Suprapubic skin (tissue), 4 donors: Measurements from ENCODE around the gene DMXL1.

Source experiments
- CTCF ChIP-seq, 2 donors: fragments of 200-600 bp in 1 of 2; fragments of 450-650 bp in 1 of 2; sonication (generic) in 1 of 2; IDR thresholded peaks; one replicate each; pipeline ENCODE4 v1.5.1; 2016 to 2019; ENCODE audit warnings: antibody characterized with exemption in 2 of 2, mild to moderate bottlenecking in 1 of 2, moderate library complexity in 1 of 2
- EP300 ChIP-seq: sonication (generic); formaldehyde crosslinking; IDR thresholded peaks from one replicate; pipeline ENCODE4 v1.6.1; 2017; ENCODE audit warnings: antibody characterized with exemption
- POLR2A ChIP-seq, 2 donors: fragments of 450-650 bp; IDR thresholded peaks; one replicate each; pipeline ENCODE4 v1.6.1; 2017; ENCODE audit warnings: antibody characterized with exemption in 2 of 2, mild to moderate bottlenecking in 2 of 2, moderate library complexity in 2 of 2
- POLR2AphosphoS5 ChIP-seq, 3 donors: sonication (generic); formaldehyde crosslinking; IDR thresholded peaks; one replicate each; pipeline ENCODE4 v1.6.1; 2017; ENCODE audit warnings: antibody characterized with exemption in 3 of 3

DNA sequence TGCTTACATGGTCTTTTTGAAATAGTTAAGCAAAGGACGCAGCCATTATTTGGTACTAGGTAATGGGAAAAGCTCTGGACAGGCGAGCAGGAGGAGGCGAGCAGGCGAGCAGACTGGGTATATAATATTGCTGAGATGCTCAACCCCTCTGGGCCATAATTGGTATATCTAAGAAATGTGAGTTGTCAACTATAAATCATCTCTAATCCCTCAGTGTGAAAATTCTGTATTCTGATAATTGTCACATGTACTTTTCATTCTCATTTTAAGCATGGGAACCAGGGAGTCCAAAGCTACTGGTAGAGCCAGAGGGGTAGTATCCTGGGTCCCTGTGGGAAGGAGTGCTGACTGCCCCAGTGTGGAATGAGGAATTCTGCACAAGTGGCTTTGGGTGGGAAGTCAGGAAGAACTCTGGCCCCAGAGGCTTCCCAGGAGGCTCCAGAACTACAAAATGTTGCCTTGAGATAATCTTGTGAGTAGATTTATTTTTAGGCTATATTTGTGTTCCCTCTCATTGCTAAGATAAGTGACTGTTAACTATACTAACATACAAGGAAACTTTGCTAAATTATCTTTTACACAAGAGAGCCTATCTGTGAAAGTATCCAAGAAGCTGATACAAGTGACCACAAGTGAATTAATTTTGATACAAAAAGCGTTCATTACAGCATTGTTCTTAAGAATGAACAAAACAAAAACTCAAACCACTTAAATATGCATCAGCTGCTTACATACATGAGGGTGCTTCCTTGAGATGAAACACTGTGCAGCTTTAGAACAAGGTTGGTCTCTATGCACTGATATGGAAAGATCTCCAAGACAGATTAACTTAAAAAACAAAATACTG, 214.4 kb downstream of the DMXL1 start:
- TF ChIP-seq POLR2AphosphoS5 (IDR thresholded peaks at IDR 0.05) (no peak), POLR2A (IDR thresholded peaks at IDR 0.05) (no peak), CTCF (IDR thresholded peaks at IDR 0.05) (no peak), EP300 (no peak)
